B cell (primary cell): ENCODE data around the gene UBE2G2. TPM values are rescaled to one million over a fixed set of nuclear protein-coding genes. Genes with fewer than 3 reads are reported as not detected.

ENCODE experiments used
- ATAC-seq: fragments of 200-7000 bp; cut with Tn5 transposase; one replicate; pipeline ENCODE4 v1.10.0; 2021; ENCODE audit warnings: low read depth, mild to moderate bottlenecking, moderate number of reproducible peaks, moderate library complexity
- CTCF ChIA-PET: fragments of 350-600 bp; sonication (Branson Sonifier 250); formaldehyde crosslinking; loops from one replicate; lab custom pipeline; 2021; ENCODE audit warnings: antibody characterized with exemption, inconsistent platforms; lab: Charles Lee
- POLR2A ChIA-PET: fragments of 350-600 bp; sonication (Branson Sonifier 250); formaldehyde crosslinking; loops from one replicate; lab custom pipeline; 2021; ENCODE audit warnings: antibody characterized with exemption; lab: Charles Lee
- DNase-seq: peaks from one replicate; pipeline ENCODE4 v3.0.0; 2013
- H2AFZ ChIP-seq: 2 replicates; pipeline ENCODE4 v1.6.1; 2012; ENCODE audit warnings: mild to moderate bottlenecking, low read depth, low read length; ENCODE audit not compliant: insufficient read depth, poor library complexity, severe bottlenecking
- H3K27ac ChIP-seq, 2 donors: 1 replicate in 1 of 2; 2 replicates in 1 of 2; pipeline ENCODE4 v1.5.1; 2012 to 2013; ENCODE audit warnings: low read length in 2 of 2, mild to moderate bottlenecking in 2 of 2, moderate library complexity in 1 of 2
- H3K27me3 ChIP-seq, 4 experiments: fragments of 200-600 bp in 1 of 4; sonication (generic) in 1 of 4; replicated peaks in 1 of 4; 1 replicate in 2 of 4; 2 replicates in 2 of 4; pipeline versions ENCODE4 v1.6.1 to v1.7.0; 2013 to 2016; ENCODE audit warnings: low read length in 3 of 4, mild to moderate bottlenecking in 2 of 4, mixed read lengths in 1 of 4, moderate library complexity in 1 of 4; ENCODE audit not compliant: insufficient read depth in 4 of 4, control insufficient read depth in 3 of 4; ENCODE audit errors: control extremely low read depth in 1 of 4
- H3K36me3 ChIP-seq, 2 experiments: replicated peaks in 1 of 2; 1 replicate in 1 of 2; 2 replicates in 1 of 2; pipeline versions ENCODE4 v1.6.1 to v1.7.1; 2013; ENCODE audit warnings: low read length in 1 of 2; ENCODE audit not compliant: insufficient read depth in 2 of 2, control insufficient read depth in 1 of 2; ENCODE audit errors: control extremely low read depth in 1 of 2, extremely low read depth in 1 of 2
- H3K4me1 ChIP-seq, 2 donors: fragments of 200-600 bp in 1 of 2; sonication (generic) in 1 of 2; 1 replicate in 1 of 2; 2 replicates in 1 of 2; pipeline versions ENCODE4 v1.5.1 to v1.6.1; 2013 to 2017; ENCODE audit warnings: low read length in 2 of 2; ENCODE audit not compliant: control insufficient read depth in 2 of 2, insufficient read depth in 2 of 2
- H3K4me2 ChIP-seq: replicated peaks from 2 replicates; pipeline ENCODE3; 2012; ENCODE audit warnings: mild to moderate bottlenecking, low read depth, low read length; ENCODE audit not compliant: poor library complexity, severe bottlenecking
- H3K4me3 ChIP-seq, 5 experiments: fragments of 200-600 bp in 1 of 5; sonication (generic) in 1 of 5; 1 replicate in 3 of 5; 2 replicates in 2 of 5; pipeline versions ENCODE4 v1.5.1 to v1.7.0; 2011 to 2016; ENCODE audit warnings: low read length in 4 of 5, mild to moderate bottlenecking in 4 of 5, low read depth in 2 of 5, control low read depth in 1 of 5, moderate library complexity in 1 of 5; ENCODE audit not compliant: insufficient read depth in 1 of 5; ENCODE audit errors: control extremely low read depth in 1 of 5, extremely low read depth in 1 of 5
- H3K79me2 ChIP-seq: fragments of 200-600 bp; sonication (generic); one replicate; pipeline ENCODE4 v1.6.0; 2016; ENCODE audit warnings: low read length; ENCODE audit not compliant: control insufficient read depth, insufficient read depth
- H3K9ac ChIP-seq: fragments of 200-600 bp; sonication (generic); 2 replicates; pipeline ENCODE4 v1.6.1; 2017; ENCODE audit warnings: mild to moderate bottlenecking, low read length, moderate library complexity
- H3K9me3 ChIP-seq, 3 donors: one replicate each; pipeline versions ENCODE4 v1.6.1 to v1.7.1; 2013; ENCODE audit warnings: low read length in 2 of 3; ENCODE audit not compliant: control insufficient read depth in 2 of 3, insufficient read depth in 1 of 3; ENCODE audit errors: control extremely low read depth in 1 of 3
- H4K20me1 ChIP-seq: 2 replicates; pipeline ENCODE4 v1.6.0; 2012; ENCODE audit warnings: mild to moderate bottlenecking, low read length; ENCODE audit not compliant: insufficient read depth, control insufficient read depth, poor library complexity, severe bottlenecking
- H3K27ac Mint-ChIP-seq: one replicate; pipeline ENCODE4 v1.8.0; 2021; ENCODE audit warnings: mixed read lengths
- H3K27me3 Mint-ChIP-seq: one replicate; pipeline ENCODE4 v1.8.0; 2021; ENCODE audit warnings: mixed read lengths
- H3K4me1 Mint-ChIP-seq: one replicate; pipeline ENCODE4 v1.8.0; 2021; ENCODE audit warnings: mixed read lengths
- H3K4me3 Mint-ChIP-seq: one replicate; pipeline ENCODE4 v1.8.0; 2021; ENCODE audit warnings: mixed read lengths
- H3K9me3 Mint-ChIP-seq: one replicate; pipeline ENCODE4 v1.8.0; 2022; ENCODE audit warnings: mixed read lengths; ENCODE audit not compliant: insufficient read depth
- EZH2 ChIP-seq: IDR thresholded peaks from 2 replicates; pipeline ENCODE4 v1.6.1; 2012; ENCODE audit warnings: borderline replicate concordance, low read depth, mild to moderate bottlenecking, moderate library complexity, low read length; ENCODE audit not compliant: insufficient read depth, poor library complexity, severe bottlenecking
- WGBS: methylation state at CpG from one replicate; pipeline ENCODE4 v1.1.5; 2013; ENCODE audit warnings: missing lambda C conversion rate; ENCODE audit not compliant: insufficient coverage; 5-methylcytosine and 5-hydroxymethylcytosine counted together
- intact Hi-C: fragments of 100-400 bp; cut with micrococcal nuclease; formaldehyde crosslinking; loops from one replicate; pipeline ENCODE4 v1.10.0; 2022
- polyA plus RNA-seq: library from polyadenylated mRNA; depleted of rRNA; stranded (reverse); fragments of >200 nt; gene quantifications from 2 replicates; pipeline ENCODE4 v1.2.3, GENCODE V29; 2012
- total RNA-seq, 2 donors: library from RNA; stranded (reverse); fragments of 120-200 nt in 1 of 2; gene quantifications; 1 replicate in 1 of 2; 2 replicates in 1 of 2; pipeline versions ENCODE4 v1.2.3 to v1.2.4, GENCODE V29; 2013 to 2022
- TF ChIP-seq, protein P1 (sequence below): fragments of 200-600 bp; IDR thresholded peaks from one replicate; pipeline ENCODE4 v1.8.0; 2022; ENCODE audit warnings: antibody characterized with exemption, mild to moderate bottlenecking

The UBE2G2 gene
- total and polyA plus RNA-seq, 2 donors (not counting 1 experiment from before 2014, with no cell fraction given), result 96.4 to 109 TPM

DNA sequence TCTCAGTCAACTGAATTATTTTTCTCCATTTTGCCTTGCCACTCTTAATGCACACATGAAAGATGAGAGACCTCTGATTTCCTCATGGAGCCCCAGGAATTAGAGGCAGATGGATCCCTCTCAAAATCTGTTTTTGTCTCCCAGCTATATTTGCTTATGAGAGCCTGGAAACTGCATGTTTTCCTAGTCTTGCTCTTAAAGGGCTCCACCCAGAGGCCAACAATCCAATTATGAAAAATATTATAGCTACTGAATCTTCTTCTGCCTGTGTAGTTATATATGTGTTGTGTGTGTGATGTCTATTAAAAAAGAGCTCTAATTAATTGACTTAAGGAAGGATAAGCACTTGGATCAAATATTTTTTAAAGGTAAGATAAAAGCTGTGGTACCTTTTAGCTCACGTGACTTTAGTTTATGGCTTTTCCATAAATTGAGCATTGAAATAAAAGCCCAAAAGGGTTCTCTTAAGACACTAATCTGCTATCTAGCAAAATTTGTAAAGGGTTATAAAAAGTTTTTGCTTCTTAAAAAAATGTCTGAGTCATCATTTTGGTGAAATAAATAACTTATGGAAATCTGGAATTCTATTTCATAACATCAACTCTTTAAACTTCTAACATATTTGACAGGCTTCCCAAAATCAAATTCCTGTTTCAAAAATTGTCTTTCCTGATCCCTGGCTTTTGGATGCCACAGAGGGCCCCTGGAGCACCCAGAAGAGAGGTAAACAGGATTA is 59.0 kb downstream of the UBE2G2 start:
- no peaks in the 10 kb centered on the region for H3K79me2 ChIP-seq
- H4K20me1 ChIP-seq, result no peaks in the 10 kb centered on the region
- H3K27me3 Mint-ChIP-seq, result peaks cover 12% of the 10 kb centered on the region
- no peak overlapping the region for H3K27ac ChIP-seq
- POLR2A ChIA-PET, result no interaction called here
- H3K4me2 ChIP-seq, result no peak overlapping the region
- no CpG with 5 or more reads among the region's 1 CpG for WGBS
- no peak for ATAC-seq
- peaks cover 0 to 4% (median 0%) of the 10 kb centered on the region in 4 experiments for H3K27me3 ChIP-seq
- H2AFZ ChIP-seq, result no peak overlapping the region
- peaks cover 5 to 24% (median 17%) of the 10 kb centered on the region in 3 donors for H3K9me3 ChIP-seq
- intact Hi-C loops, result no loop called here
- no peak overlapping the region for H3K4me3 ChIP-seq
- DNase-seq, result no peak
- H3K27ac Mint-ChIP-seq, result no peak overlapping the region
- H3K4me1 Mint-ChIP-seq, result no peaks in the 10 kb centered on the region
- H3K9ac ChIP-seq, result no peak overlapping the region
- TF ChIP-seq, protein P1, sequence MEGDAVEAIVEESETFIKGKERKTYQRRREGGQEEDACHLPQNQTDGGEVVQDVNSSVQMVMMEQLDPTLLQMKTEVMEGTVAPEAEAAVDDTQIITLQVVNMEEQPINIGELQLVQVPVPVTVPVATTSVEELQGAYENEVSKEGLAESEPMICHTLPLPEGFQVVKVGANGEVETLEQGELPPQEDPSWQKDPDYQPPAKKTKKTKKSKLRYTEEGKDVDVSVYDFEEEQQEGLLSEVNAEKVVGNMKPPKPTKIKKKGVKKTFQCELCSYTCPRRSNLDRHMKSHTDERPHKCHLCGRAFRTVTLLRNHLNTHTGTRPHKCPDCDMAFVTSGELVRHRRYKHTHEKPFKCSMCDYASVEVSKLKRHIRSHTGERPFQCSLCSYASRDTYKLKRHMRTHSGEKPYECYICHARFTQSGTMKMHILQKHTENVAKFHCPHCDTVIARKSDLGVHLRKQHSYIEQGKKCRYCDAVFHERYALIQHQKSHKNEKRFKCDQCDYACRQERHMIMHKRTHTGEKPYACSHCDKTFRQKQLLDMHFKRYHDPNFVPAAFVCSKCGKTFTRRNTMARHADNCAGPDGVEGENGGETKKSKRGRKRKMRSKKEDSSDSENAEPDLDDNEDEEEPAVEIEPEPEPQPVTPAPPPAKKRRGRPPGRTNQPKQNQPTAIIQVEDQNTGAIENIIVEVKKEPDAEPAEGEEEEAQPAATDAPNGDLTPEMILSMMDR, result no peak
- TF ChIP-seq EZH2, result no peak
- no peaks in the 10 kb centered on the region for H3K4me1 ChIP-seq
- H3K4me3 Mint-ChIP-seq, result no peak overlapping the region
- CTCF ChIA-PET, result interaction anchor here (1.0 to 1.2 kb wide), 2 partner anchors 12 to 232 kb away, joined by 4 to 7 read pairs; no protein-coding TSS in a partner anchor
- H3K36me3 ChIP-seq, result no peaks in the 10 kb centered on the region
- H3K9me3 Mint-ChIP-seq, result no peaks in the 10 kb centered on the region

DNA sequence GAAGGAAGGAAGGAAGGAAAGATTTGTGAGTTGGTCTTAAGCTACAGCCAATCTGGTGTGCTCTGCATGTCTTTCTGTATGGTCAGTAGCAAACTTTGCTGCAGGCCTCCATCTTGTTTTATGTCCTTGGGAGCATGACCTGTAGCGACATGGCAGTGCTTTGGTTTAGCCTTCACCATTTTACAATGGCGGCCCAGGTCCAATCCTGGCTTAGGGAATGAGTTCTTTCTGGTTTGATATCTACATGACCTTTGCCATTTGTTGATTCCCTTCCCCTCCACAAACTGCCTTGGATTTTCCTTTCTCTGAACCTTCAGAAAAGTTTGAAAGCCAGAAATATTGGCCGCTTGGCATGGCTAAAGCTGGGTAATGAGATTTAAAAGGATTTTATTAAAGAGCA is 59.7 kb downstream of the UBE2G2 start:
- ChIA-PET POLR2A (no interaction called here), CTCF (interaction anchor here (1.0 to 1.2 kb wide), 2 partner anchors 12 to 231 kb away, joined by 4 to 7 read pairs; no protein-coding TSS in a partner anchor)
- Mint-ChIP-seq H3K4me1 (no peaks in the 10 kb centered on the region), H3K27ac (no peak overlapping the region), H3K9me3 (no peaks in the 10 kb centered on the region), H3K27me3 (peaks cover 12% of the 10 kb centered on the region), H3K4me3 (no peak overlapping the region)
- no peaks in the 10 kb centered on the region for H3K79me2 ChIP-seq
- intact Hi-C loops, result no loop called here
- ATAC-seq, result no peak
- peaks cover 5 to 31% (median 22%) of the 10 kb centered on the region in 3 donors for H3K9me3 ChIP-seq
- H3K27ac ChIP-seq, result no peak overlapping the region
- H3K9ac ChIP-seq, result no peak overlapping the region
- no peak for TF ChIP-seq EZH2
- TF ChIP-seq, protein P1, result no peak
- peaks cover 0 to 4% (median 0%) of the 10 kb centered on the region in 4 experiments for H3K27me3 ChIP-seq
- H4K20me1 ChIP-seq, result no peaks in the 10 kb centered on the region
- no peaks in the 10 kb centered on the region for H3K36me3 ChIP-seq
- no peak overlapping the region for H3K4me2 ChIP-seq
- 100% methylated on average over 1 of the region's 3 CpGs for WGBS
- no peaks in the 10 kb centered on the region for H3K4me1 ChIP-seq
- no peak overlapping the region for H3K4me3 ChIP-seq
- DNase-seq, result no peak
- no peak overlapping the region for H2AFZ ChIP-seq
